Measurements from ENCODE around the gene BNIP5.
"Not testable (repeated sequence)": the region's sequence is repeated elsewhere in the genome, so short reads cannot be mapped to it uniquely, and the experiment has no call there.

- not testable (repeated sequence) for TF ChIP-seq CTCF (conservative IDR thresholded peaks at IDR 0.05; ENCODE audit: low read length); EZH2phosphoT487 (IDR thresholded peaks at IDR 0.05; ENCODE audit: borderline replicate concordance, low read depth, low read length)
Measured at GRCh38 chr6:36364061-36364635, 27.5 kb upstream of the BNIP5 start.
